Bronchial epithelial cell (primary cell): ENCODE results near the gene NEDD4. TPM values are rescaled to one million over a fixed set of nuclear protein-coding genes. Genes with fewer than 3 reads are reported as not detected.
A peak's percentile ranks its signal among the peaks of the same experiment; 100 is the strongest.

ENCODE experiments used
- DNase-seq: peaks from one replicate; pipeline ENCODE4 v3.0.0-alpha.2; 2010; ENCODE audit warnings: low read depth
- FAIRE-seq: peaks from 2 replicates; lab custom pipeline; 2011; peaks lifted over from hg19 to GRCh38; lab: Jason Lieb, UNC
- H3K27me3 ChIP-seq: 2 replicates; pipeline ENCODE4 v1.5.1; 2011; ENCODE audit warnings: low read length; ENCODE audit not compliant: control insufficient read depth, insufficient read depth
- H3K36me3 ChIP-seq: 2 replicates; pipeline ENCODE4 v1.5.1; 2011; ENCODE audit warnings: low read length; ENCODE audit not compliant: control insufficient read depth, insufficient read depth
- H3K4me3 ChIP-seq: 2 replicates; pipeline ENCODE4 v1.5.1; 2011; ENCODE audit warnings: mild to moderate bottlenecking, low read depth, low read length, control low read depth
- total RNA-seq: library from RNA; depleted of rRNA; stranded (reverse); fragments of >200 nt; gene quantifications from 2 replicates; pipeline ENCODE4 v1.2.1, GENCODE V29; 2014
- TF ChIP-seq, protein P1 (sequence below): IDR thresholded peaks from 2 replicates; pipeline ENCODE4 v1.5.1; 2011; ENCODE audit warnings: mild to moderate bottlenecking, moderate library complexity, low read length, control low read depth, inconsistent platforms; ENCODE audit not compliant: insufficient read depth, severe bottlenecking

NEDD4 gene
- total RNA-seq, 1 donor from 2014 or later = 37.1 TPM

DNA sequence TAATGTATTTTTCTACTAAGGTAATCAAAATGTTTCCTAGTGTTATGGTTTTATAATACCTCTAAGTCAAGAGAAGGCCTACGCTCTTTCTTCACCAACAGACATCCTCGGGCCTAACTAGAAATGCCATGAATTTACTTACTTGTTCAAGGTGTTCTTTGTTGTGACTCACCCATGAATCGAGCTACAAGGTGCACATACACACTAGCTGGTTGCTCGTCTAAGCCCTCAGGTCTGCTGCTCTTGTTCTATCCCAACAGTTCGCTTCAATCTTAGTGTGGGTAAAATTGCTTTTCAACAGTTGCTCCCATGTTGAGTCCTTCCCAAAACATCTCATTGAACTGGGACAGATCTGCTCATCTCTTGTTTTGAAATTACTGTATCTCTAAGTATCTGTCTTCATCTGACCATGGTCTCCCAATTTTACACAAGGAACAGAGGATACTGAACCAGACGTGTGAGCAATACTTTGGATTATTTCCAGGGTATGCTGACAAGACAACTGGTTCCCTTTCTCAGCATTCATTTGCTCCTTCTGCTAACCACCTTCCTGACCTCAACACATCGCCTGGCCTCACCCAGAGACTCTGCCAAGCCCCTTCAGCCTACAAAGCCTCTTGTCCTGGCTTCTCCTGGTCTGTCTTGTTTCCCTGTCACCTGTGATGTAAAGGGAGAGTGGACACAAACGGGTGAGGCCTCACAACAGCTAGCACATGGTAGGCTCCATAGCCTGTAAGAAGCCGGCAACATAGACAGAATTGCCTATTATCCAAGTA, 84.2 kb downstream of the NEDD4 start:
- no peak overlapping the region for H3K4me3 ChIP-seq
- no peaks in the 10 kb centered on the region for H3K36me3 ChIP-seq
- TF ChIP-seq, protein P1, sequence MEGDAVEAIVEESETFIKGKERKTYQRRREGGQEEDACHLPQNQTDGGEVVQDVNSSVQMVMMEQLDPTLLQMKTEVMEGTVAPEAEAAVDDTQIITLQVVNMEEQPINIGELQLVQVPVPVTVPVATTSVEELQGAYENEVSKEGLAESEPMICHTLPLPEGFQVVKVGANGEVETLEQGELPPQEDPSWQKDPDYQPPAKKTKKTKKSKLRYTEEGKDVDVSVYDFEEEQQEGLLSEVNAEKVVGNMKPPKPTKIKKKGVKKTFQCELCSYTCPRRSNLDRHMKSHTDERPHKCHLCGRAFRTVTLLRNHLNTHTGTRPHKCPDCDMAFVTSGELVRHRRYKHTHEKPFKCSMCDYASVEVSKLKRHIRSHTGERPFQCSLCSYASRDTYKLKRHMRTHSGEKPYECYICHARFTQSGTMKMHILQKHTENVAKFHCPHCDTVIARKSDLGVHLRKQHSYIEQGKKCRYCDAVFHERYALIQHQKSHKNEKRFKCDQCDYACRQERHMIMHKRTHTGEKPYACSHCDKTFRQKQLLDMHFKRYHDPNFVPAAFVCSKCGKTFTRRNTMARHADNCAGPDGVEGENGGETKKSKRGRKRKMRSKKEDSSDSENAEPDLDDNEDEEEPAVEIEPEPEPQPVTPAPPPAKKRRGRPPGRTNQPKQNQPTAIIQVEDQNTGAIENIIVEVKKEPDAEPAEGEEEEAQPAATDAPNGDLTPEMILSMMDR = no peak
- FAIRE-seq = no peak
- peak; percentile 81 for DNase-seq
- no peaks in the 10 kb centered on the region for H3K27me3 ChIP-seq

DNA sequence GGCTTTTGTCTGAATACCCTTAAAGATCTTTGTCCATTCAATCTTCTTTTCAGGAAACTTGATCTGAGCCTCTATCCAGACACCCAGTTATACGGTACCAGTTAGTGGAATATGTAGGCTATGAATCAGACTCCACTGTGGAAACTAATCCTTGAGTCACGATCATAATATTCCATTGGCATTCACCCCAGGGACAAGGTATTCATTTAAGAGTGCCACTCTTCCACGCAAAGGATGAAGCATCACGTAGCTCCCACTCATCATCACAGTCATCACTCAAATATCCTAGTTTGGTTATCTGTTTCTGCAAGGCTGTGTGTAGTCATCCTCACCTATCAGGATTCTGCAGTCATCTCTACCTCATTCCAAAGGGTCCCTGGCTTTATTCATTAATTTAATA, 85.6 kb downstream of the NEDD4 start:
- peak; percentile 85 for FAIRE-seq

DNA sequence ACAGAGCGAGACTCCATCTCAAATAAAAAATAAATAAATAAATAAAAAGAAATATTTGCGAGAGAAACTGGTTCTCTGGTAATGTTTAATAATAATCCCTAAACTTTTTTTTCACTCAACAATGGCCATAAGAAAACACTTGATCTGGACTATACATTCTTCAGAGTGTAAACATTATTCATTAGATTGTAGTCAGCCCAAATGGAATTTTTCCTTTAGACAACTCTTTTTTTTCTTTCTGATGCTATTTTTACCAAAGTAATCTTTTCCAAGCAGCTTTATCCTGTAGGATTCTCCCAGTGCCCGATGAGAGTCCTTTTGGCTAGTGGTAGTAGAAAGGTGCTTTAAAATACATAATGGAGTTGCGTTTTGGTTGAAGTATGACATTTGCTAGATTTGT, 90.4 kb downstream of the NEDD4 start:
- no peak overlapping the region for H3K4me3 ChIP-seq
- DNase-seq (no peak), FAIRE-seq (no peak)
- H3K27me3 ChIP-seq = no peaks in the 10 kb centered on the region
- no peaks in the 10 kb centered on the region for H3K36me3 ChIP-seq
- TF ChIP-seq, protein P1 = no peak

More for the DNA sequence above, 85.6 kb downstream of the NEDD4 start:
- Histone ChIP-seq H3K36me3 (no peaks in the 10 kb centered on the region), H3K27me3 (no peaks in the 10 kb centered on the region), H3K4me3 (no peak overlapping the region)
- DNase-seq = peak; percentile 99
- TF ChIP-seq, protein P1 = no peak

DNA sequence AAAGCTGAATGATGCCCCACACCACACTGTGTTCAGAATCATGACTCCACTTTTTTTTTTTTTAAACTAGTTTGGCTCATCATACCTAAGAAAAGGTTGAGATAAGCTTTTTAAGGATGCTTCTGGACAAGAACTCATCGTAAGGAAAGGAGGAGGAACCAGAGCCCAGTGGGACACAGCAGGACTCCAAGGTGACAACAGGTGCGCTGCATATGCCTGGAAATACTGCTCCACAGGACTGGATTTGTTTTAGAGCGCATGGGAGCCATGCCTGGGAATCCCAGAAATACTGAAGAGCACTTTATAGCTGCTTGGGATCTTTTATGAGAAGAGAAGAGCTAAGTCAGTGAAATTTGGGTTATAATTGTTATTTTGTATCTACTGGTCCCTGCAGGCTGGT, 93.4 kb downstream of the NEDD4 start:
- FAIRE-seq = no peak

DNA sequence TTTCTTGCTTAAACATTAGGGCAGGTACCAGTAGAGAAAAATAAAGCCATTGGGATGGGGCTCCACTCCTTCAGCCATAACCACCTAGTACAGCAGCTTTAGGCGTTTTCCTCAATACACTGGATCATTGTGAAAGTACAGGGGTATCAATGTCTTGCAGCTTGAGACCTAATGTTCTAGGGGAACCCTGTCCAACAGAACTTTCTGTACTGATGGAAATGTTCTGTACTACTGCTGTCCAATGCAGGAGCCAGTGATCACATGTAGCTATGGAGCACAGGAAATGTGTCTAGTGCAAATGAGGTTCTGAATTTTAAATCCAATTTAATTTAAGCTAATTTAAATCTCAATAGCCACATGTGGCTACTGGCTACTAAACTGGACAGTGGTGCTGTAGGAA, 93.9 kb downstream of the NEDD4 start:
- FAIRE-seq = no peak
- H3K36me3 ChIP-seq = no peaks in the 10 kb centered on the region
- no peak for DNase-seq

More for the DNA sequence above, 93.4 kb downstream of the NEDD4 start:
- no peak overlapping the region for H3K4me3 ChIP-seq
- DNase-seq = no peak
- no peaks in the 10 kb centered on the region for H3K36me3 ChIP-seq
- TF ChIP-seq, protein P1 = no peak
- no peaks in the 10 kb centered on the region for H3K27me3 ChIP-seq

More for the DNA sequence above, 93.9 kb downstream of the NEDD4 start:
- no peaks in the 10 kb centered on the region for H3K27me3 ChIP-seq
- TF ChIP-seq, protein P1 = no peak
- H3K4me3 ChIP-seq = no peak overlapping the region
